ENCODE measurements around the gene MAML2. TPM values are rescaled to one million over a fixed set of nuclear protein-coding genes. Genes with fewer than 3 reads are reported as not detected.

The MAML2 gene
- total and polyA plus RNA-seq, 2 experiments from 2014 or later = 2.0 to 7.1 TPM

DNA sequence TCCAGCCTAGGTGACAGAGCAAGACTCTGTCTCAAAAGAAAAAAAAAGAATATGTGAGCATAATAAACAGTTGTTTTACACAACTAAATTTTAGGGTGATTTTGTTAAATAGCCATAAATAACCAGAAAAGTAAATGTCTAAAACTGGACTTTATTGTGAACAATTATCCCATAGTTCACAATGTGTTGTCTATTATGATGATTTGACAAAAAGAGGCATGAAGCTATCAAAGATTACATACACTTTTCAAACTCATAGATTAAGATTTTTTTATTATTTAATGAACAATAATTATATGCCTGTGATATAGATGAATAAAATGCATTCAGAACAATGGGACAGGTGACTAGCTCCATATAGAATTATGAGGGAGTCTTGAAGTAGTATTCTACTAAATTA lies 392.1 kb downstream of the MAML2 start:
- DNase-seq (ENCODE audit: low spot score) (no peak), ATAC-seq (no peak)
- TF ChIP-seq ZNF331 (CRISPR knock-in tag; IDR thresholded peaks at IDR 0.05; ENCODE audit: low read depth) (no peak), REST (IDR thresholded peaks at IDR 0.05; ENCODE audit: unreplicated experiment) (no peak)
- peaks cover 37% of the 10 kb centered on the region for H3K9me3 Mint-ChIP-seq
- Histone ChIP-seq H3K4me1 (ENCODE audit: insufficient read depth) (no peaks in the 10 kb centered on the region), H3K4me2 (no peak overlapping the region), H3K79me2 (replicated peaks; ENCODE audit: insufficient read depth) (no peaks in the 10 kb centered on the region), H3K27ac (ENCODE audit: low read depth) (no peak overlapping the region), H3F3A (replicated peaks; ENCODE audit: low read depth) (no peaks in the 10 kb centered on the region), H3K4me3 (no peak overlapping the region), H4K20me1 (replicated peaks; ENCODE audit: insufficient read depth) (no peaks in the 10 kb centered on the region), H2AFZ (no peak overlapping the region), H3K9me2 (ENCODE audit: insufficient read depth) (no peaks in the 10 kb centered on the region), H3K27me3 (ENCODE audit: insufficient read depth) (no peaks in the 10 kb centered on the region), H3K36me3 (ENCODE audit: insufficient read depth) (no peaks in the 10 kb centered on the region)
- H3K4me1 Mint-ChIP-seq = no peaks in the 10 kb centered on the region
- H3K27me3 Mint-ChIP-seq (ENCODE audit: insufficient read depth, low read depth, poor library complexity) = no peaks in the 10 kb centered on the region
- H3K36me3 Mint-ChIP-seq (ENCODE audit: low read depth) = peaks cover 13% of the 10 kb centered on the region
- H3K4me3 Mint-ChIP-seq = no peak overlapping the region
- no peak overlapping the region for H3K27ac Mint-ChIP-seq

DNA sequence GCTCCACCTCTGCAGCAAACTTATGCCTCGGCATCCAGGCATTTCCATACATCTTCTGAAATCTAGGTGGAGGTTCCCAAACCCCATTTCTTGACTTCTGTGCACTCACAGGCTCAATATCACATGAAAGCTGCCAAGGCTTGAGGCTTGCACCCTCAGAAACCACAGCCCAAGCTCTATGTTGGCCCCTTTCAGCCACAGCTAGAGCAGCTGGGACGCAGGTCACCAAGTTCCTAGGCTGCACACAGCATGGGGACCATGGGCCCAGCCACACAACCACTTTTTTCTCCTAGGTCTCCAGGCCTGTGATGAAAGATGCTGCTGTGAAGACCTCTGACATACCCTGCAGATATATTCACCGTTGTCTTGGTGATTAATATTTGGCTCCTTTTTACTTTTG lies 394.4 kb downstream of the MAML2 start:
- no peaks in the 10 kb centered on the region for H3K4me1 ChIP-seq (ENCODE audit: insufficient read depth)
- H3K36me3 ChIP-seq (ENCODE audit: insufficient read depth) = peaks cover 11% of the 10 kb centered on the region
- H3K27me3 ChIP-seq (ENCODE audit: insufficient read depth) = no peaks in the 10 kb centered on the region
- no peaks in the 10 kb centered on the region for H4K20me1 ChIP-seq (replicated peaks; ENCODE audit: insufficient read depth)
- no peak overlapping the region for H3K27ac ChIP-seq (ENCODE audit: low read depth)
- DNase-seq (ENCODE audit: low spot score) (no peak), ATAC-seq (no peak)
- no peaks in the 10 kb centered on the region for H3F3A ChIP-seq (replicated peaks; ENCODE audit: low read depth)
- no peaks in the 10 kb centered on the region for H3K27me3 Mint-ChIP-seq (ENCODE audit: insufficient read depth, low read depth, poor library complexity)
- no peaks in the 10 kb centered on the region for H3K4me1 Mint-ChIP-seq
- no peak for TF ChIP-seq JUNB (IDR thresholded peaks at IDR 0.05; ENCODE audit: unreplicated experiment)
- TF ChIP-seq, protein P1, sequence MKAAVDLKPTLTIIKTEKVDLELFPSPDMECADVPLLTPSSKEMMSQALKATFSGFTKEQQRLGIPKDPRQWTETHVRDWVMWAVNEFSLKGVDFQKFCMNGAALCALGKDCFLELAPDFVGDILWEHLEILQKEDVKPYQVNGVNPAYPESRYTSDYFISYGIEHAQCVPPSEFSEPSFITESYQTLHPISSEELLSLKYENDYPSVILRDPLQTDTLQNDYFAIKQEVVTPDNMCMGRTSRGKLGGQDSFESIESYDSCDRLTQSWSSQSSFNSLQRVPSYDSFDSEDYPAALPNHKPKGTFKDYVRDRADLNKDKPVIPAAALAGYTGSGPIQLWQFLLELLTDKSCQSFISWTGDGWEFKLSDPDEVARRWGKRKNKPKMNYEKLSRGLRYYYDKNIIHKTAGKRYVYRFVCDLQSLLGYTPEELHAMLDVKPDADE (IDR thresholded peaks at IDR 0.05) = no peak
- TF ChIP-seq CTCF (conservative IDR thresholded peaks at IDR 0.05; ENCODE audit: low read depth in 2 of 2) = no peak
- no peak for TF ChIP-seq ZNF114 (CRISPR knock-in tag; IDR thresholded peaks at IDR 0.05)
- TF ChIP-seq ZNF331 (CRISPR knock-in tag; IDR thresholded peaks at IDR 0.05; ENCODE audit: low read depth) = no peak
- no peak for TF ChIP-seq NANOG (IDR thresholded peaks at IDR 0.05; ENCODE audit: borderline replicate concordance)
- no peak for TF ChIP-seq EZH2 (IDR thresholded peaks at IDR 0.05; ENCODE audit: low read depth, unreplicated experiment)
- TF ChIP-seq EZH2phosphoT487 (IDR thresholded peaks at IDR 0.05; ENCODE audit: unreplicated experiment) = no peak
- TF ChIP-seq CREB1 (CRISPR knock-in tag; IDR thresholded peaks at IDR 0.05; ENCODE audit: low read depth) = no peak
- no peak overlapping the region for H3K27ac Mint-ChIP-seq
- peaks cover 60% of the 10 kb centered on the region for H3K9me3 Mint-ChIP-seq
- no peak overlapping the region for H2AFZ ChIP-seq
- H3K4me2 ChIP-seq = no peak overlapping the region
- H3K9me2 ChIP-seq (ENCODE audit: insufficient read depth) = no peaks in the 10 kb centered on the region
- no peak overlapping the region for H3K4me3 Mint-ChIP-seq
- no peak overlapping the region for H3K4me3 ChIP-seq
- peaks cover 34% of the 10 kb centered on the region for H3K36me3 Mint-ChIP-seq (ENCODE audit: low read depth)
- no peaks in the 10 kb centered on the region for H3K79me2 ChIP-seq (replicated peaks; ENCODE audit: insufficient read depth)

All from GM23338 (cell line).